Measurements from ENCODE around the gene PWP2.
"Not testable (repeated sequence)": the region's sequence is repeated elsewhere in the genome, so short reads cannot be mapped to it uniquely, and the experiment has no call there.

The PWP2 gene

DNA sequence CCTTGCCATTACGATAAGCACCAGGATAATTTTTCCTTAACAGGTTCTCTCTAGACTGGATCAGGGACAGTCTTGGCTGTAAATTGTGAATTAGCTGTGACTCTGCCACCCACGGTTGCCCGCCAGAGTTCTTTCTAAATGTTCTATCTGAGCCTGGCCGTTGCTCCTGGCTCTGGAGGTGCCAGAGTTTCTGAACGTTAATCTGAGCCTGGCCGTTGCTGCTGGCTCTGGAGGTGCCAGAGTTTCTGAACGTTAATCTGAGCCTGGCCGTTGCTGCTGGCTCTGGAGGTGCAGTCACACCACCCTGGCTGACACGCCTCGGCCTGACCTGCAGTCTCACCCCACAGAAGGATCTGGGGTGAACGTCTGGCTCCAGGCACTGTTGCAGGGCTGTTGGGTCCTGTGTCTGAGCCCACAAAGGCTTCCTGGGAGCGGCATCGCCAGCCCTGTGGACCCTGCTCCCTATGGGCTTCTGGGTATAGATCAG lies 56.0 kb downstream of the PWP2 start:
- not testable (repeated sequence) for DNase-seq (ENCODE audit: low read depth in 2 of 2)

DNA sequence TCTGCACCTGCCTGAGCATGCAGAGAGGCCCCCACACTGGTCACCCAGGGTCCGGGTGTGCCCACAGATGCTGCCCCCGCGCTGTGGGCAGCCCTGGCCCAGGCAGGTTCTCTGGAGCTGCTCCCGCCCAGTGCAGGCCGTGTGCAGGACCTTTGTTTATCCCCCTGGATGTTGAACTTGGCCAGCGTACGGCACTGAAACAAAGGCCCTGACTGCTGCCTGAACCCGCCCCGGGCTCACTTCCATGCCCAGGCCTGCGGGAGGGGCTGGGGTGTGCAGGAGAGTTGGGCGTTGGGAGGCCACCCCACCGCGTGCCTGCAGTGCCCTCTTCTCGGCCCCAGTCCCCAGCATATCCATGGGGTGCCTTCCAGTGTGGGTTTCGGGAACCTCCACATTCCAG lies 58.7 kb downstream of the PWP2 start:
- DNase-seq (ENCODE audit: low read depth in 2 of 2): not testable (repeated sequence)

DNA sequence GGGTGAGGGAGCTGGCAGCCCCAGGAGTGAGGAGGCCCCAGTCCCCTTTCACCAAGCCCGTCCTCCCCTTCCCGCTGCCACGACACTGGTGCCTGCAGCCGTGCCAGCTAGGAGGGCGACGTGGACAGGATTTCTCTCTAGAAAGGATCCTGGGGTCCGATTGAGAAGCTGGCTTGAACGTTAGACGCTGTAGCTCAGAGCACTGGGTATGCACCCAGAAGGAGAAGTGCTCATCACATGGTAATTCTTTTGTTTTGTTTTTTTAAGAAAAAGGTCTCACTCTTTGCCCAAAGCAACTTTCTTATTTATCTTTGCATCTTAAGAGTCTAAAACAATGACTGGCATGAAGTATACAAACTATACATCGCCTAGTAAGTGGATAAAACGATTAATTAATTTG lies 60.3 kb downstream of the PWP2 start:
- not testable (repeated sequence) for DNase-seq (ENCODE audit: low read depth in 2 of 2)

DNA sequence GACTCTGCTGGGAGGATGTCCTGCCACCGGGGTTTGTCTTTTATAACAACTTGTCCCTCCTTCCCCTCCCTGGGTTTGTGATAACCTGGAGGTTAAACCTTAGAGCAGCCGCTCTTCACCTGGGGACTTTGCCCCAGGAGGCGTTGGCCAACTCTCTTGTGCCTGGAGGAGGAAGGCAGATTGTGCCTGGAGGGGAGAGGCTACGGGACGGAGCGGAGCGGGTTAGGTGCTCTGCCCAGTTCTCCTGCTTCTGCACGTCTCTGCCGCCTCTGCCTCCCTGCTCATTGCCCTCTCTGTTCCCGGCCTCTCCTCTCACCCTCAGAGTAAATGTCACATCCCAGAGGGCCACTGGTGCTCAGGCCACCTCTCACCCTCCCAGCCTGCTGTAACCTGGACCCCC lies 63.1 kb downstream of the PWP2 start:
- DNase-seq (ENCODE audit: low read depth in 2 of 2): not testable (repeated sequence)

DNA sequence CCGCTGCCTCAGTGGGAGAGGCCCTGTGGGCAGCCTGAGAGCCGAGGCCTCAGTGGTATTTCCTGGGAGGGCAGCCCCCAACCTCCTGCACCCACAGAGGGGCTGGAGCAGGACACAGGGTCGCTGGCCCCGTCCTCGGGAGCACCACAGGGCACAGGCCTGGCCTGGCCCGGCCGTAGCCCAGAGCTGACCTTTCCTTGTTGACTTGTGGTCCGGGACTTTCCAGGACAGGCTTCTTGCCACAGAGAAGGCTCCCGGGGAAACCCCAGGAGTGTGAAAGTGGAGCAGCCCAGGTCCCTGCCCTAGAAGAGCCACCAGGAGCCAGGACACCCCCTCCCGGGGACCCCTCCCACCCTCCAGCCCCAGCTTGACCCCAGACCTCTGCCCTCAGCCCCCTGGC lies 63.7 kb downstream of the PWP2 start:
- not testable (repeated sequence) for DNase-seq (ENCODE audit: low read depth in 2 of 2)

DNA sequence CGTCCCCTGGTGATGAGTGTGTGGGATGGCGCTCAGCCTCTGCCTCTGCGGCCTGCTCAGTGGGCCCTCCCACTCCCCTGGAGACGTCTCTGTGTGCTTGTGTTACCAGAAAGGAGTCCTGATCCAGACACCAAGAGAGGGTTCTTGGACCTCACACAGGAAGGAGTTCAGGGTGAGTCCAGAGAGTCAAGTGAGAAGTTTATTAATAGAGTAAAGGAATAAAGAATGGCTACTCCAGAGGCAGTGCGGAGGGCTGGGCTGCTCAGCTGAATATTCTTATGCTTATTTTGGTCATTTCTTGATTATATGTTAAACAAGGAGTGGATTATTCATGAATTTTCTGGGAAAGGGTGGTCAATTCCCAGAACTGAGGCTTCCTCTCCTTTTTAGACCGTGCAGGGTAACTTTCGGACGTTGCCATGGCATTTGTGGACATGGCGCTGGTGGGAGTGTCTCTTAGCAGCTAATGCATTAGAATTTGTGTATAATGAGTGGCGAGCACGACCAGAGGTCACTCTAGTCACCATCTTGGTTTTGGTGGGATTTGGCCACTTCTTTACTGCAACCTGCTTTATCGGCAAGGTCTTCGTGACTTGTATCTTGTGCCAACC lies 64.9 kb downstream of the PWP2 start:
- DNase-seq (ENCODE audit: low read depth in 2 of 2): not testable (repeated sequence)

DNA sequence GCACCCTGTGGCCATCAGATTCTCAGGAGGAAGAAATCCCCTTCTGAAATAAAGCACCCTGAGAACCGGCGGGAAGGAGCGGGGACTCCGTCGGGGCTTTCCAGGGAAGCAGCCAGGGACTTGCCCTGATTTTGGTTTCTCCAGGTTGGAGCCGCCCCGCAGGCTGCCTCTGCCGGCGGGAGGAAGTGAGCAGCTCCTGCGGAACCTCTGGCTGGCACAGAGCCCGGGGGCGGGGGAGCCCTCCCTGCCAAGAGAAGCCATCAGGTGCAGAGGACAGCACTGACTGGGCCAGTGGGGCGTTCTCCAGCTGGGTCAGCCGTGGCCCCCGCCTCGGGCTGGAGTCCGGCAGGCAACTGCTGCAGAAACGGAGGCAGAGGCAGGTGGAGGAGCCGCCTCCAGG lies 65.5 kb downstream of the PWP2 start:
- not testable (repeated sequence) for DNase-seq (ENCODE audit: low read depth in 2 of 2)

DNA sequence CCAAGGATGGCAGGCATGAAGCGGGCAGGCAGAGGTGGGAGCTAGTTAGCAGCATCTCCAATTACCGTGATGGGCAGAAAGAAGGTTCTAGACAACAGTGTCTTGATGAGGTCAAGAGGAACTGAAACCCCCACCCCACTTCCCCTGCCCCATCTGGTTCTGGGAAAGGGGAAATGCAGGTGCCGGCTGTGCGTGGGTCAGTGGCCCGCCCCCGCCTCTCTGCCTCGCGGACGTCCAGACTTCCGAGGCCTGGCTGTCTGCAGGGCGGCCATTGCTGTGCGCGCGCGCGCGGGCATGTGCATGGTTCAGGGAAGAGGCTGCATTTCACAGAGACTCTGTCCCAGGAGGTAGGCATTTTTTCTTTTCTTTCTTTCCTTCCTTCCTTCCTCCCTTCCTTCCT lies 68.0 kb downstream of the PWP2 start:
- not testable (repeated sequence) for DNase-seq (ENCODE audit: low read depth in 2 of 2)

DNA sequence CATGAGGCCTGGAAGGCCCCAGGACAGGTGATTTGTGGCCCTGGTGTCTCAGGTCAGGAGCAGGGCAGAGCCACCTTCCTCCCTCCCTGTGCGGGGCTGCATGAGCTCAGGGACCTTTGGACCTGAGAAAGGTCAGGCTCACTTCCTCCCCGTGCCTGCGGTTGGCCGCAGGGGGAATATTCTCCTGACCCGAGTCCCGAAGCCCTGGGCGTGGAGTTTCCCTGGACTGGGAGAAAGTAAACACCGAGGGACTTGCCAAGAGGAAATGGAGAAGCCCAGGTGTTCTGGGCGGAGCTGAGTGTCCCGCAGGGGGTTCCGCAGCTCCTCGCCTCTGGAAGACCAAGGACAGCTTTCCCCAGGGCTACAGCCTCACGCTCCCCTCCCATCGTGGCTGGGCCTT lies 68.9 kb downstream of the PWP2 start:
- not testable (repeated sequence) for DNase-seq (ENCODE audit: low read depth in 2 of 2)

Measured in stimulated activated CD8-positive, alpha-beta memory T cell treated with anti-CD3 and anti-CD28 coated beads, Interleukin-15, amount 100 ng/mL, for 4 hours (primary cell).